ENCODE measurements around the gene MRPL49. TPM values are rescaled to one million over a fixed set of nuclear protein-coding genes. Genes with fewer than 3 reads are reported as not detected.

MRPL49 gene
- total and polyA plus RNA-seq, 2 of the 13 experiments (the other 11 are each of a cell fraction or from before 2014, with no cell fraction given) = 39.2 to 53.3 TPM

GRCh38 chr11:65116370-65117205 lies 5.5 kb upstream of the MRPL49 start (continued):
- TF ChIP-seq PATZ1 (CRISPR knock-in tag; IDR thresholded peaks at IDR 0.05) (no peak), REST (IDR thresholded peaks at IDR 0.05; ENCODE audit: borderline replicate concordance in 1 of 2, low read depth in 1 of 2, low read length in 2 of 2) (no peak), DZIP1 (CRISPR knock-in tag; IDR thresholded peaks at IDR 0.05) (no peak; the same call in 1 of the 2 replicates), MTERF4 (CRISPR knock-in tag; IDR thresholded peaks at IDR 0.05) (no peak; the same call in none of the 2 replicates), ZNF280D (CRISPR knock-in tag; IDR thresholded peaks at IDR 0.05) (no peak), RFX1 (IDR thresholded peaks at IDR 0.05) (no peak), BHLHE40 (IDR thresholded peaks at IDR 0.05; ENCODE audit: low read length) (no peak), ZBTB4 (CRISPR knock-in tag; IDR thresholded peaks at IDR 0.05; ENCODE audit: borderline replicate concordance) (no peak; the same call in 1 of the 2 replicates), SETDB1 (CRISPR knock-in tag; IDR thresholded peaks at IDR 0.05; ENCODE audit: borderline replicate concordance) (no peak), KDM2A (CRISPR knock-in tag; IDR thresholded peaks at IDR 0.05; ENCODE audit: borderline replicate concordance, low read depth) (peak; percentile 1; the same call in 1 of the 2 replicates)

Data from HepG2 (cell line).